Activated T-helper 1 cell treated with anti-CD3 and anti-CD28 coated beads, Interleukin-12 subunit alpha, Interleukin-12 subunit beta, Interleukin-2, Interleukin-4 antibody, amounts not matched to agents 30 ng/mL and 10 ng/mL and 1 ng/mL, durations not matched to agents 14 hours and 24 hours and 36 hours (primary cell): ENCODE results near the gene CLIC6. TPM values are rescaled to one million over a fixed set of nuclear protein-coding genes. Genes with fewer than 3 reads are reported as not detected.
A peak's percentile ranks its signal among the peaks of the same experiment; 100 is the strongest.

Experiments used
- DNase-seq: peaks from one replicate; pipeline ENCODE4 v3.0.0; 2021; ENCODE audit warnings: low spot score
- H3K27ac Mint-ChIP-seq: one replicate; pipeline ENCODE4 v1.8.0; 2021; ENCODE audit warnings: mild to moderate bottlenecking, mixed read lengths
- H3K27me3 Mint-ChIP-seq: one replicate; pipeline ENCODE4 v1.8.0; 2022; ENCODE audit warnings: mild to moderate bottlenecking, moderate library complexity, mixed read lengths; ENCODE audit not compliant: insufficient read depth
- H3K36me3 Mint-ChIP-seq: one replicate; pipeline ENCODE4 v1.8.0; 2021; ENCODE audit warnings: low read depth, mixed read lengths
- H3K4me1 Mint-ChIP-seq: one replicate; pipeline ENCODE4 v1.8.0; 2021; ENCODE audit warnings: low read depth, mixed read lengths
- H3K4me3 Mint-ChIP-seq: one replicate; pipeline ENCODE4 v1.8.0; 2021; ENCODE audit warnings: mild to moderate bottlenecking, moderate library complexity, mixed read lengths
- H3K9me3 Mint-ChIP-seq: one replicate; pipeline ENCODE4 v1.8.0; 2021; ENCODE audit warnings: mixed read lengths
- intact Hi-C: fragments of 100-400 bp; cut with micrococcal nuclease; formaldehyde crosslinking; loops from one replicate; pipeline ENCODE4 v1.15.1; 2024
- total RNA-seq: library from RNA; stranded (reverse); gene quantifications from 2 replicates; pipeline ENCODE4 v1.2.3, GENCODE V29; 2022

Gene CLIC6
- total RNA-seq = not detected in 2 replicates

GRCh38 chr21:34668803-34669148 is at the start of gene CLIC6:
Gene CLIC6 (plus strand): TSS chr21:34668994. CDS start chr21:34669389, 395 bp downstream.
- Mint-ChIP-seq H3K36me3 (no peaks in the 10 kb centered on the region), H3K27ac (no peak within 1 kb of the TSS), H3K4me1 (peaks cover 6% of the 10 kb centered on the region), H3K4me3 (peak within 1 kb of the TSS; percentile 49), H3K27me3 (peaks cover 69% of the 10 kb centered on the region), H3K9me3 (no peaks in the 10 kb centered on the region)
- intact Hi-C loops = no loop called here
- DNase-seq = no peak

- no peaks in the 10 kb centered on the region for H3K9me3 Mint-ChIP-seq
- intact Hi-C loops = loop anchor here (5.0 to 10.0 kb wide), 3 partner anchors 545 to 1765 kb away; partner anchors contain the start of genes CHAF1B, CRYZL1, ITSN1 and MRPS6
- H3K27ac Mint-ChIP-seq = no peak overlapping the region
- peaks cover 11% of the 10 kb centered on the region for H3K4me1 Mint-ChIP-seq
- H3K36me3 Mint-ChIP-seq = no peaks in the 10 kb centered on the region
- H3K4me3 Mint-ChIP-seq = no peak overlapping the region
- peaks cover 8% of the 10 kb centered on the region for H3K27me3 Mint-ChIP-seq
- no peak for DNase-seq
Observed at GRCh38 chr21:34619841-34620665, 48.7 kb upstream of the CLIC6 start.

GRCh38 chr21:34621434-34622350 is 47.1 kb upstream of the CLIC6 start:
- H3K36me3 Mint-ChIP-seq = no peaks in the 10 kb centered on the region
- H3K4me1 Mint-ChIP-seq = peaks cover 11% of the 10 kb centered on the region
- H3K4me3 Mint-ChIP-seq = no peak overlapping the region
- intact Hi-C loops = no loop called here
- DNase-seq = no peak
- peaks cover 13% of the 10 kb centered on the region for H3K27me3 Mint-ChIP-seq
- no peaks in the 10 kb centered on the region for H3K9me3 Mint-ChIP-seq
- H3K27ac Mint-ChIP-seq = no peak overlapping the region

- intact Hi-C loops = no loop called here
- Mint-ChIP-seq H3K27ac (no peak overlapping the region), H3K4me3 (no peak overlapping the region), H3K27me3 (peaks cover 13% of the 10 kb centered on the region), H3K36me3 (no peaks in the 10 kb centered on the region), H3K4me1 (no peaks in the 10 kb centered on the region), H3K9me3 (no peaks in the 10 kb centered on the region)
- no peak for DNase-seq
Observed at GRCh38 chr21:34623516-34623915, 45.3 kb upstream of the CLIC6 start.

GRCh38 chr21:34625030-34625593 is 43.7 kb upstream of the CLIC6 start:
- no peaks in the 10 kb centered on the region for H3K36me3 Mint-ChIP-seq
- H3K9me3 Mint-ChIP-seq = no peaks in the 10 kb centered on the region
- intact Hi-C loops = no loop called here
- H3K4me3 Mint-ChIP-seq = no peak overlapping the region
- DNase-seq = no peak
- no peaks in the 10 kb centered on the region for H3K4me1 Mint-ChIP-seq
- H3K27me3 Mint-ChIP-seq = peaks cover 12% of the 10 kb centered on the region
- H3K27ac Mint-ChIP-seq = no peak overlapping the region

GRCh38 chr21:34626131-34626530 is 42.7 kb upstream of the CLIC6 start:
- peaks cover 12% of the 10 kb centered on the region for H3K27me3 Mint-ChIP-seq
- no peak overlapping the region for H3K27ac Mint-ChIP-seq
- H3K4me3 Mint-ChIP-seq = no peak overlapping the region
- no peaks in the 10 kb centered on the region for H3K9me3 Mint-ChIP-seq
- intact Hi-C loops = no loop called here
- DNase-seq = no peak
- no peaks in the 10 kb centered on the region for H3K36me3 Mint-ChIP-seq
- H3K4me1 Mint-ChIP-seq = no peaks in the 10 kb centered on the region

GRCh38 chr21:34630536-34631143 is 38.2 kb upstream of the CLIC6 start:
- H3K9me3 Mint-ChIP-seq = no peaks in the 10 kb centered on the region
- H3K27ac Mint-ChIP-seq = no peak overlapping the region
- no peaks in the 10 kb centered on the region for H3K36me3 Mint-ChIP-seq
- no peaks in the 10 kb centered on the region for H3K4me1 Mint-ChIP-seq
- DNase-seq = no peak
- H3K4me3 Mint-ChIP-seq = no peak overlapping the region
- H3K27me3 Mint-ChIP-seq = peaks cover 8% of the 10 kb centered on the region
- intact Hi-C loops = loop anchor here (1.0 kb wide), 3 partner anchors 120 to 268 kb away; no protein-coding TSS in a partner anchor

- no peak for DNase-seq
- Mint-ChIP-seq H3K4me1 (peaks cover 2% of the 10 kb centered on the region), H3K36me3 (no peaks in the 10 kb centered on the region), H3K4me3 (no peak overlapping the region), H3K9me3 (no peaks in the 10 kb centered on the region), H3K27ac (no peak overlapping the region), H3K27me3 (peaks cover 11% of the 10 kb centered on the region)
- intact Hi-C loops = no loop called here
Observed at GRCh38 chr21:34632498-34632897, 36.3 kb upstream of the CLIC6 start.

GRCh38 chr21:34635307-34635706 is 33.5 kb upstream of the CLIC6 start:
- H3K4me1 Mint-ChIP-seq = peaks cover 22% of the 10 kb centered on the region
- intact Hi-C loops = no loop called here
- no peak overlapping the region for H3K27ac Mint-ChIP-seq
- H3K27me3 Mint-ChIP-seq = peaks cover 11% of the 10 kb centered on the region
- H3K36me3 Mint-ChIP-seq = peaks cover 7% of the 10 kb centered on the region
- peaks cover 3% of the 10 kb centered on the region for H3K9me3 Mint-ChIP-seq
- no peak overlapping the region for H3K4me3 Mint-ChIP-seq
- no peak for DNase-seq

GRCh38 chr21:34636961-34637360 is 31.8 kb upstream of the CLIC6 start:
- Mint-ChIP-seq H3K36me3 (peaks cover 9% of the 10 kb centered on the region), H3K27ac (no peak overlapping the region), H3K4me3 (no peak overlapping the region), H3K9me3 (peaks cover 3% of the 10 kb centered on the region), H3K4me1 (peaks cover 37% of the 10 kb centered on the region), H3K27me3 (peaks cover 11% of the 10 kb centered on the region)
- intact Hi-C loops = no loop called here
- DNase-seq = no peak

GRCh38 chr21:34639250-34639649 is 29.5 kb upstream of the CLIC6 start:
- H3K27me3 Mint-ChIP-seq = peaks cover 14% of the 10 kb centered on the region
- H3K9me3 Mint-ChIP-seq = peaks cover 3% of the 10 kb centered on the region
- no peak overlapping the region for H3K4me3 Mint-ChIP-seq
- H3K4me1 Mint-ChIP-seq = peaks cover 37% of the 10 kb centered on the region
- peak overlapping the region; percentile 62 for H3K27ac Mint-ChIP-seq
- intact Hi-C loops = no loop called here
- DNase-seq = no peak
- H3K36me3 Mint-ChIP-seq = peaks cover 9% of the 10 kb centered on the region
